ENCODE data around the gene FHL1.

The FHL1 gene

DNA sequence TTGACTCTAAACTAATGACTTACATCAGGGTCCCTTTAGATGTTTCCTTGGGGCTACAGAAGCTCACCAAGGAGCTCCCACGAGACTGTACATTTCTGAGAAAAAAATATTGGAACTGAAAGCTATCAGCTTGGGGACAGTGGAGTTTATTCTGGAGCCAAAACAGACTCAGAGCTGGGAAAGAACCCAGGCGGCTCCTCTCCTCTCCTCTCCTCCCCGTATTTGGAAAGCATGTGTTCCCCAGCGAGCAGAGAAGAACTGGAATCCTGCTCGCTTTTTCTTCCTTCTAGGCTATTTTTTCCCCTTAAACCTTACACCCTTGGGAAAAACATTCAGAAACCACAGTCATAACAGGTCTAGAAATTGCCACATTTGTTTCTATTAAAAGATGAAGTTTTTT lies 108.2 kb downstream of the FHL1 start:
- DNase-seq (ENCODE audit: low read depth) = no peak

GRCh38 chrX:136256026-136256425 lies 108.7 kb downstream of the FHL1 start:
- no peak for DNase-seq (ENCODE audit: low read depth)

- DNase-seq (ENCODE audit: low read depth) = no peak
Measured at GRCh38 chrX:136258951-136259350, 111.6 kb downstream of the FHL1 start.

DNA sequence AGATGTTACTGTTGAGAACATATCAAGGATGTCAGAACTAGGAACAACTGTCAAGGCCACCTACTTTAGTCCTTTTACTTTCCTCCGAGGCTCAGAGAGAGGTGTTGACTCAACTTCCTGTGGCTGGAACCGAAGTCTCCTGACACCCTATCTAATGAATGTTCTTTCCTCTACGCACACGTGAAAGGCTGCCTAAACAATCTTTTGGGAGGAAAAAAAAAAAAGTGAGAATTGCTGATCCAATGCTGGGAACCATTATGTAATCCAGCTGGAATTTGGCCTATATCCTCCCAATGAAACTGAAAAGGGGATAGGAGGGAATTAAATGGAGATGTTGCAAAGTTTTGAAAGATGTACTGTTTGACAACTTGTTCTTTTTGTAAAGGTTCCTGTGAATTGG lies 112.2 kb downstream of the FHL1 start:
- no peak for DNase-seq (ENCODE audit: low read depth)

DNA sequence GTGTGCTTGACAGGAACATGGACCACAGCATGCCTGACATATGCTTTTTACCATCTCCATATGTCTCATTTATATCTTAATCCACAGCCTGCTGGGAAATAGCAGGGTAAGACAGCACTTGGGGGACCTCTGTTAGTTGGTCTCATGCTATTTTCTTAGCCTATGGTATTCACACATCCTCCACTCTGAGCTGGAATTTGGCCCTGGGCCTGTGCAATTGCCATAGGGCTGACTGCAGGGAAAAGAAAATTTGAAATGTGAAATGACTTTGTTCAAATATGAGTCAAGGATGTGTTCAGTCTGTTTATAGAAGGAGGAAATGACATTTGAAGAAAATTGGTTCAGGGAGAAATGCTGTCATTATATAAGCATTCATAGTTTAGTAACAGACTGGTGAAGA lies 113.4 kb downstream of the FHL1 start:
- DNase-seq (ENCODE audit: low read depth) = no peak
